WTC11 (cell line): ENCODE results near the gene TBKBP1. TPM values are rescaled to one million over a fixed set of nuclear protein-coding genes. Genes with fewer than 3 reads are reported as not detected.

Experiments used
- ATF3 ChIP-seq: sonication (generic); formaldehyde crosslinking; conservative IDR thresholded peaks from 2 replicates; pipeline ENCODE4 v1.8.1; 2022; ENCODE audit warnings: mild to moderate bottlenecking, missing genetic modification reagents
- CBFB ChIP-seq: sonication (generic); formaldehyde crosslinking; IDR thresholded peaks from 2 replicates; pipeline ENCODE4 v1.8.1; 2022; ENCODE audit warnings: mild to moderate bottlenecking, low read depth, missing genetic modification reagents
- CREB1 ChIP-seq: sonication (generic); formaldehyde crosslinking; IDR thresholded peaks from 2 replicates; pipeline ENCODE4 v1.8.0; 2023; ENCODE audit warnings: mild to moderate bottlenecking, missing genetic modification reagents
- E2F5 ChIP-seq: sonication (generic); formaldehyde crosslinking; IDR thresholded peaks from 2 replicates; pipeline ENCODE4 v1.8.1; 2022; ENCODE audit warnings: mild to moderate bottlenecking, moderate library complexity, missing genetic modification reagents
- FOXJ3 ChIP-seq: sonication (generic); formaldehyde crosslinking; IDR thresholded peaks from 2 replicates; pipeline ENCODE4 v1.9.0; 2021; ENCODE audit warnings: missing genetic modification reagents, mild to moderate bottlenecking, borderline replicate concordance
- FOXK1 ChIP-seq: sonication (generic); formaldehyde crosslinking; IDR thresholded peaks from 2 replicates; pipeline ENCODE4 v1.8.0; 2022; ENCODE audit warnings: mild to moderate bottlenecking, moderate library complexity, missing genetic modification reagents
- FOXP4 ChIP-seq: sonication (generic); formaldehyde crosslinking; IDR thresholded peaks from 2 replicates; pipeline ENCODE4 v1.8.0; 2022; ENCODE audit warnings: mild to moderate bottlenecking, missing genetic modification reagents
- JUN ChIP-seq: sonication (generic); formaldehyde crosslinking; IDR thresholded peaks from 2 replicates; pipeline ENCODE4 v1.8.0; 2023; ENCODE audit warnings: mild to moderate bottlenecking, missing genetic modification reagents
- MYBL2 ChIP-seq: sonication (generic); formaldehyde crosslinking; IDR thresholded peaks from 2 replicates; pipeline ENCODE4 v1.8.1; 2023; ENCODE audit warnings: mild to moderate bottlenecking, moderate library complexity, missing genetic modification reagents
- NFE2L1 ChIP-seq: sonication (generic); formaldehyde crosslinking; IDR thresholded peaks from 2 replicates; pipeline ENCODE4 v1.8.1; 2023; ENCODE audit warnings: missing genetic modification reagents
- NFYB ChIP-seq: sonication (generic); formaldehyde crosslinking; conservative IDR thresholded peaks from 2 replicates; pipeline ENCODE4 v1.8.0; 2022; ENCODE audit warnings: low read depth, missing genetic modification reagents
- NR1H2 ChIP-seq: sonication (generic); formaldehyde crosslinking; IDR thresholded peaks from 2 replicates; pipeline ENCODE4 v1.9.0; 2021; ENCODE audit warnings: mild to moderate bottlenecking, moderate library complexity, missing genetic modification reagents
- NR2C2 ChIP-seq: sonication (generic); formaldehyde crosslinking; IDR thresholded peaks from 2 replicates; pipeline ENCODE4 v1.8.0; 2022; ENCODE audit warnings: mild to moderate bottlenecking, missing genetic modification reagents
- SMAD4 ChIP-seq: sonication (generic); formaldehyde crosslinking; IDR thresholded peaks from 2 replicates; pipeline ENCODE4 v1.8.0; 2022; ENCODE audit warnings: mild to moderate bottlenecking, missing genetic modification reagents
- SOX15 ChIP-seq: fragments of 250-450 bp; sonication (Bioruptor Pico); IDR thresholded peaks from 2 replicates; pipeline ENCODE4 v1.9.0; 2021; ENCODE audit warnings: mild to moderate bottlenecking
- ZBTB43 ChIP-seq: sonication (generic); formaldehyde crosslinking; IDR thresholded peaks from 2 replicates; pipeline ENCODE4 v1.8.1; 2023; ENCODE audit warnings: mild to moderate bottlenecking, missing genetic modification reagents
- ZMAT4 ChIP-seq: fragments of 250-450 bp; sonication (Bioruptor Pico); IDR thresholded peaks from 2 replicates; pipeline ENCODE4 v1.9.0; 2021; ENCODE audit warnings: mild to moderate bottlenecking
- ZNF232 ChIP-seq: sonication (generic); formaldehyde crosslinking; IDR thresholded peaks from 2 replicates; pipeline ENCODE4 v1.8.0; 2022; ENCODE audit warnings: mild to moderate bottlenecking, missing genetic modification reagents
- ZNF512 ChIP-seq: sonication (generic); formaldehyde crosslinking; IDR thresholded peaks from 2 replicates; pipeline ENCODE4 v1.8.1; 2022; ENCODE audit warnings: missing genetic modification reagents, borderline replicate concordance
- total RNA-seq: library from RNA; stranded (reverse); gene quantifications from 3 replicates; pipeline ENCODE4 v1.2.3, GENCODE V29; 2021
- TF ChIP-seq, protein P1 (sequence below): sonication (generic); formaldehyde crosslinking; IDR thresholded peaks from 2 replicates; pipeline ENCODE4 v1.8.1; 2023; ENCODE audit warnings: mild to moderate bottlenecking, missing genetic modification reagents, borderline replicate concordance
- TF ChIP-seq, protein P2 (sequence below): sonication (generic); formaldehyde crosslinking; IDR thresholded peaks from 2 replicates; pipeline ENCODE4 v1.8.1; 2023; ENCODE audit warnings: mild to moderate bottlenecking, missing genetic modification reagents, moderate library complexity
- TF ChIP-seq, protein P3 (sequence below): sonication (generic); formaldehyde crosslinking; IDR thresholded peaks from 2 replicates; pipeline ENCODE4 v1.8.0; 2023; ENCODE audit warnings: mild to moderate bottlenecking, missing genetic modification reagents
- TF ChIP-seq, protein P4 (sequence below): sonication (generic); formaldehyde crosslinking; IDR thresholded peaks from 2 replicates; pipeline ENCODE4 v1.8.0; 2022; ENCODE audit warnings: mild to moderate bottlenecking, missing genetic modification reagents

The TBKBP1 gene
- total RNA-seq, 1 experiment from 2014 or later = 17.4 TPM

GRCh38 chr17:47720754-47721533, 27.0 kb downstream of the TBKBP1 start (continued):
- TF ChIP-seq, protein P1, sequence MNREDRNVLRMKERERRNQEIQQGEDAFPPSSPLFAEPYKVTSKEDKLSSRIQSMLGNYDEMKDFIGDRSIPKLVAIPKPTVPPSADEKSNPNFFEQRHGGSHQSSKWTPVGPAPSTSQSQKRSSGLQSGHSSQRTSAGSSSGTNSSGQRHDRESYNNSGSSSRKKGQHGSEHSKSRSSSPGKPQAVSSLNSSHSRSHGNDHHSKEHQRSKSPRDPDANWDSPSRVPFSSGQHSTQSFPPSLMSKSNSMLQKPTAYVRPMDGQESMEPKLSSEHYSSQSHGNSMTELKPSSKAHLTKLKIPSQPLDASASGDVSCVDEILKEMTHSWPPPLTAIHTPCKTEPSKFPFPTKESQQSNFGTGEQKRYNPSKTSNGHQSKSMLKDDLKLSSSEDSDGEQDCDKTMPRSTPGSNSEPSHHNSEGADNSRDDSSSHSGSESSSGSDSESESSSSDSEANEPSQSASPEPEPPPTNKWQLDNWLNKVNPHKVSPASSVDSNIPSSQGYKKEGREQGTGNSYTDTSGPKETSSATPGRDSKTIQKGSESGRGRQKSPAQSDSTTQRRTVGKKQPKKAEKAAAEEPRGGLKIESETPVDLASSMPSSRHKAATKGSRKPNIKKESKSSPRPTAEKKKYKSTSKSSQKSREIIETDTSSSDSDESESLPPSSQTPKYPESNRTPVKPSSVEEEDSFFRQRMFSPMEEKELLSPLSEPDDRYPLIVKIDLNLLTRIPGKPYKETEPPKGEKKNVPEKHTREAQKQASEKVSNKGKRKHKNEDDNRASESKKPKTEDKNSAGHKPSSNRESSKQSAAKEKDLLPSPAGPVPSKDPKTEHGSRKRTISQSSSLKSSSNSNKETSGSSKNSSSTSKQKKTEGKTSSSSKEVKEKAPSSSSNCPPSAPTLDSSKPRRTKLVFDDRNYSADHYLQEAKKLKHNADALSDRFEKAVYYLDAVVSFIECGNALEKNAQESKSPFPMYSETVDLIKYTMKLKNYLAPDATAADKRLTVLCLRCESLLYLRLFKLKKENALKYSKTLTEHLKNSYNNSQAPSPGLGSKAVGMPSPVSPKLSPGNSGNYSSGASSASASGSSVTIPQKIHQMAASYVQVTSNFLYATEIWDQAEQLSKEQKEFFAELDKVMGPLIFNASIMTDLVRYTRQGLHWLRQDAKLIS (CRISPR knock-in tag) = no peak
- TF ChIP-seq, protein P2, sequence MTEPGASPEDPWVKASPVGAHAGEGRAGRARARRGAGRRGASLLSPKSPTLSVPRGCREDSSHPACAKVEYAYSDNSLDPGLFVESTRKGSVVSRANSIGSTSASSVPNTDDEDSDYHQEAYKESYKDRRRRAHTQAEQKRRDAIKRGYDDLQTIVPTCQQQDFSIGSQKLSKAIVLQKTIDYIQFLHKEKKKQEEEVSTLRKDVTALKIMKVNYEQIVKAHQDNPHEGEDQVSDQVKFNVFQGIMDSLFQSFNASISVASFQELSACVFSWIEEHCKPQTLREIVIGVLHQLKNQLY (CRISPR knock-in tag) = no peak
- peak; percentile 88; the same call in 1 of the 2 replicates for TF ChIP-seq JUN (CRISPR knock-in tag)
- TF ChIP-seq ATF3 = 0 out of 2 replicates have a peak, but pooled peaks have one; percentile 51
- peak; percentile 75; the same call in 1 of the 2 replicates for TF ChIP-seq SMAD4 (CRISPR knock-in tag)
- TF ChIP-seq, protein P3, sequence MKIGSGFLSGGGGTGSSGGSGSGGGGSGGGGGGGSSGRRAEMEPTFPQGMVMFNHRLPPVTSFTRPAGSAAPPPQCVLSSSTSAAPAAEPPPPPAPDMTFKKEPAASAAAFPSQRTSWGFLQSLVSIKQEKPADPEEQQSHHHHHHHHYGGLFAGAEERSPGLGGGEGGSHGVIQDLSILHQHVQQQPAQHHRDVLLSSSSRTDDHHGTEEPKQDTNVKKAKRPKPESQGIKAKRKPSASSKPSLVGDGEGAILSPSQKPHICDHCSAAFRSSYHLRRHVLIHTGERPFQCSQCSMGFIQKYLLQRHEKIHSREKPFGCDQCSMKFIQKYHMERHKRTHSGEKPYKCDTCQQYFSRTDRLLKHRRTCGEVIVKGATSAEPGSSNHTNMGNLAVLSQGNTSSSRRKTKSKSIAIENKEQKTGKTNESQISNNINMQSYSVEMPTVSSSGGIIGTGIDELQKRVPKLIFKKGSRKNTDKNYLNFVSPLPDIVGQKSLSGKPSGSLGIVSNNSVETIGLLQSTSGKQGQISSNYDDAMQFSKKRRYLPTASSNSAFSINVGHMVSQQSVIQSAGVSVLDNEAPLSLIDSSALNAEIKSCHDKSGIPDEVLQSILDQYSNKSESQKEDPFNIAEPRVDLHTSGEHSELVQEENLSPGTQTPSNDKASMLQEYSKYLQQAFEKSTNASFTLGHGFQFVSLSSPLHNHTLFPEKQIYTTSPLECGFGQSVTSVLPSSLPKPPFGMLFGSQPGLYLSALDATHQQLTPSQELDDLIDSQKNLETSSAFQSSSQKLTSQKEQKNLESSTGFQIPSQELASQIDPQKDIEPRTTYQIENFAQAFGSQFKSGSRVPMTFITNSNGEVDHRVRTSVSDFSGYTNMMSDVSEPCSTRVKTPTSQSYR (CRISPR knock-in tag) = peak; percentile 91
- TF ChIP-seq ZBTB43 (CRISPR knock-in tag) = no peak
- peak; percentile 53; the same call in 1 of the 2 replicates for TF ChIP-seq FOXK1 (CRISPR knock-in tag)
- TF ChIP-seq ZNF232 (CRISPR knock-in tag) = peak; percentile 46; the same call in 1 of the 2 replicates
- TF ChIP-seq NR2C2 (CRISPR knock-in tag) = peak; percentile 80
- TF ChIP-seq MYBL2 (CRISPR knock-in tag) = peak; percentile 63; the same call in 1 of the 2 replicates
- TF ChIP-seq CBFB (CRISPR knock-in tag) = 0 out of 2 replicates have a peak, but pooled peaks have one; percentile 64
- peak; percentile 83; the same call in 1 of the 2 replicates for TF ChIP-seq FOXJ3 (CRISPR knock-in tag)
- no peak for TF ChIP-seq SOX15
- TF ChIP-seq ZNF512 = no peak
- peak; percentile 84 for TF ChIP-seq CREB1
- peak; percentile 89; the same call in 1 of the 2 replicates for TF ChIP-seq FOXP4
- no peak for TF ChIP-seq NFYB (CRISPR knock-in tag)
- TF ChIP-seq ZMAT4 (CRISPR knock-in tag) = no peak
- TF ChIP-seq, protein P4, sequence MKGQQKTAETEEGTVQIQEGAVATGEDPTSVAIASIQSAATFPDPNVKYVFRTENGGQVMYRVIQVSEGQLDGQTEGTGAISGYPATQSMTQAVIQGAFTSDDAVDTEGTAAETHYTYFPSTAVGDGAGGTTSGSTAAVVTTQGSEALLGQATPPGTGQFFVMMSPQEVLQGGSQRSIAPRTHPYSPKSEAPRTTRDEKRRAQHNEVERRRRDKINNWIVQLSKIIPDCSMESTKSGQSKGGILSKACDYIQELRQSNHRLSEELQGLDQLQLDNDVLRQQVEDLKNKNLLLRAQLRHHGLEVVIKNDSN (CRISPR knock-in tag) = peak; percentile 87
- TF ChIP-seq NFE2L1 (CRISPR knock-in tag) = peak; percentile 90
- TF ChIP-seq NR1H2 = 0 out of 2 replicates have a peak, but pooled peaks have one; percentile 56
- TF ChIP-seq E2F5 (CRISPR knock-in tag) = no peak
